Measurements from ENCODE around the gene CWC27.
A peak's percentile ranks its signal among the peaks of the same experiment; 100 is the strongest.

The CWC27 gene

DNA sequence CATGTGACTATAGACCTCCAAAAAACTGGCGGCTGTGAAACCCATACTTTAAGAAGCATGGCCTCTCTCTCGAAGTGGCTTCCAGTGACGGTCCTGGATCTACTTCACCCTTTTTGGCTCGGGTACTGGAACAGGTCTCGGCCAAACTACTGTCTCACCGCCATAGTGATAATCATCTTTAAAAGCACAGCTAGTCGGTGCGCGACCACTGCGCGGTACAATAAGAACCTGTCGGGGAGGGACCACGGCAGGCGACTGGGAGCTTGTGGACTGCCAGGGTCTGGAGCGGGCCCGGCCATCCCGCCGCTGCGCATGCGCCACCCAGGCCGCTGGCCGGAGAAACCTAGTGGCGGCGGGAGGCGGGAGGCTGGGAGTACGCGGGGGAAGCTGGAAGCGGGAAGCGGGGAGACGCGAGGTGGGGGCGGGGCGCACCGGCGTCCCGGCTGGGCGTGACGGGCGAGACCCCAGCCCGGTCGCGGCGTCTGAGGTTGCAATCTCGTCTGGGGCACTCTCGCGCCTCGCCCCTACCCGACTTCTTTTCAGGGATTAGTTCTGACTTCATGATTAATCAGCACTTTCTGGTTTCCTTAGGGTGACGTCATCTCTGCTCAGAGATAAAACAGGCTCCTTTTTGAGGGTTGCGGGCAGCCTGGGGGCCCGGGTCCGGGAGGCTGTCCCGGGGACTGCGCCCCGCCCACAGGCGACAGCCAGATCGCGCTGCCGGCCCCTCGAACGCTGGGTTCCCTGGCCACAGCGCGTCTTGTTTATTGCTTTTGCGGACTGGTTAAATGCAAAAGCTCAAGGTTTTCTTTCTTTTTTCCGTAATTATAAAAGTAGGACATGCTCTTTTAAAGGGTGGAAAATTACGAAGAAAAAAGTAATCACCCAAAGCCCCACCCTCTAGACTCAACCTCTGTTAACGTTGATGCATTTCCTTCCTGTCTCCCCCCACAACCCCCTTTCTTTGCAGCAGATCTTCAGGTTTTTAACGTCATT lies 266.8 kb downstream of the CWC27 start:
- Histone ChIP-seq H3K27me3 (replicated peaks; ENCODE audit: control insufficient read depth, insufficient read depth, low read length) (no peaks in the 10 kb centered on the region), H3K36me3 (ENCODE audit: control insufficient read depth, insufficient read depth, low read length) (no peaks in the 10 kb centered on the region), H3K4me3 (replicated peaks; ENCODE audit: low read depth, low read length) (peak overlapping the region; percentile 80)
- TF ChIP-seq, protein P1, sequence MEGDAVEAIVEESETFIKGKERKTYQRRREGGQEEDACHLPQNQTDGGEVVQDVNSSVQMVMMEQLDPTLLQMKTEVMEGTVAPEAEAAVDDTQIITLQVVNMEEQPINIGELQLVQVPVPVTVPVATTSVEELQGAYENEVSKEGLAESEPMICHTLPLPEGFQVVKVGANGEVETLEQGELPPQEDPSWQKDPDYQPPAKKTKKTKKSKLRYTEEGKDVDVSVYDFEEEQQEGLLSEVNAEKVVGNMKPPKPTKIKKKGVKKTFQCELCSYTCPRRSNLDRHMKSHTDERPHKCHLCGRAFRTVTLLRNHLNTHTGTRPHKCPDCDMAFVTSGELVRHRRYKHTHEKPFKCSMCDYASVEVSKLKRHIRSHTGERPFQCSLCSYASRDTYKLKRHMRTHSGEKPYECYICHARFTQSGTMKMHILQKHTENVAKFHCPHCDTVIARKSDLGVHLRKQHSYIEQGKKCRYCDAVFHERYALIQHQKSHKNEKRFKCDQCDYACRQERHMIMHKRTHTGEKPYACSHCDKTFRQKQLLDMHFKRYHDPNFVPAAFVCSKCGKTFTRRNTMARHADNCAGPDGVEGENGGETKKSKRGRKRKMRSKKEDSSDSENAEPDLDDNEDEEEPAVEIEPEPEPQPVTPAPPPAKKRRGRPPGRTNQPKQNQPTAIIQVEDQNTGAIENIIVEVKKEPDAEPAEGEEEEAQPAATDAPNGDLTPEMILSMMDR (IDR thresholded peaks at IDR 0.05; ENCODE audit: insufficient read depth, low read length, poor library complexity, severe bottlenecking): no peak
- DNase-seq (ENCODE audit: extremely low read depth, insufficient read length): peak; percentile 89

GRCh38 chr5:65037831-65038815 lies 269.4 kb downstream of the CWC27 start:
- Histone ChIP-seq H3K4me3 (replicated peaks; ENCODE audit: low read depth, low read length) (no peak overlapping the region), H3K36me3 (ENCODE audit: control insufficient read depth, insufficient read depth, low read length) (no peaks in the 10 kb centered on the region), H3K27me3 (replicated peaks; ENCODE audit: control insufficient read depth, insufficient read depth, low read length) (no peaks in the 10 kb centered on the region)
- DNase-seq (ENCODE audit: extremely low read depth, insufficient read length): no peak
- TF ChIP-seq, protein P1 (IDR thresholded peaks at IDR 0.05; ENCODE audit: insufficient read depth, low read length, poor library complexity, severe bottlenecking): peak; percentile 54

DNA sequence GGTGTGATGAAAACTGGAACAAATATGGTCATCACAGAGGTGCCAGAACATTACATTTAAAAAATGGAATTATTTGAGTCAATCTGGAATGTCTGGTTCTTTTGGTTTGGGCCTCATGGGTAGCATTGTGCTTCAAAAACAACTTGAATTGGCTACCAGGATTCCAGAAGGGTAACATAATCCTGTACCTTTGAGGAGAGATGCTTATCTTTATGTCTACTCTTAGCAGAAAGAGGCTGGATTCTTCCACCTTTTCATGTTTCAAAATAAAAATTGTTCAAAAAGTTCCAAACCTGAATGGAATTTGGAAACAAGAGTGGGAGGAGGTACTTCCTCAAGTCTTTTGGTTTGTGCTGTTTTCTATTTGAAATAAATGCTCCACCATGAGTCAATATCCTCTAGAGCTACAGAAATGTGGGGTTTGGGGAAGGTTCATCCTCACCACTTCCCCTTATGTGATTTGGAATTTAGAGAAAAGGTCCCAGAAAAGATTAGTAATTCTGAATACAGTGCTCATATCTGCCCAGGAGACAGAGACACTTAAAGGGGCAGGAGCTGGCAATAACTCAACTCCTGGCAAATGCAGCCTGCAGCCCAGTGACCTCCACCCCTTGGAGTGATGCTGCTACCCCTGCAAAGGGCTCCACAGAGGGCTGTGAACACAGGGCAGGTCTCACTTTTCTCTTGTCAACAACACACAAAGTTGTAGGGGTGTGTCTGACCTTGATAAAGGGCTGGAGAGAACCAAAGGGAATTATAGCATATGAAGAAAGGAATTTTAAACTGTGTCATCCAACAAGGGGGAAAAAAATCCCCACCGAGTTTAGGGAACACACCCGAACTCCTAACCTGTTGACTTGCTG lies 272.8 kb downstream of the CWC27 start:
- Histone ChIP-seq H3K4me3 (replicated peaks; ENCODE audit: low read depth, low read length) (no peak overlapping the region), H3K27me3 (replicated peaks; ENCODE audit: control insufficient read depth, insufficient read depth, low read length) (no peaks in the 10 kb centered on the region), H3K36me3 (ENCODE audit: control insufficient read depth, insufficient read depth, low read length) (no peaks in the 10 kb centered on the region)
- TF ChIP-seq, protein P1 (IDR thresholded peaks at IDR 0.05; ENCODE audit: insufficient read depth, low read length, poor library complexity, severe bottlenecking): no peak
- no peak for DNase-seq (ENCODE audit: extremely low read depth, insufficient read length)

DNA sequence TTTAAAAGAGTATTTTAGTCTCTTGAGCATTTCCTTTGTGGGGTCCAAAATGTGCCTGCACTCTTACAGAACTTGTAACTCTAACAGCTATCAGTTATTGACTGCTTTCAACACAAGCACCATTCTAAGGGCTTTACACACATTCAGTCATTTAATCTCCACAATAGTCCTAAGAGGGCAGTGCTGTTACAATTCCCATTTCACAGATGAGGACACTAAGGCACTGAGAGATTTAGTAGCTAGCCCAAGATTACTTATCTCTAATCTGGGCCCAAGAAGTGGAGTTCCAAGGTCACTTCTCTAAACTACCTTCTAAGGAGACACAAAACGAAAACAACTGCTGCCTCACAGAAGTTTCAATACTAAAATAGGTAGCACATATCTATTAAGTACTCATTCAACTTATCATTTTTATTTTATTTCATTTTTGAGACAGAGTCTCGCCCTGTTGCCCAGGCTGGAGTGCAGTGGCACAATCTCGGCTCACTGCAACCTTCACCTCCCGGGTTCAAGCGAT lies 275.2 kb downstream of the CWC27 start:
- TF ChIP-seq, protein P1 (IDR thresholded peaks at IDR 0.05; ENCODE audit: insufficient read depth, low read length, poor library complexity, severe bottlenecking): no peak
- Histone ChIP-seq H3K4me3 (replicated peaks; ENCODE audit: low read depth, low read length) (no peak overlapping the region), H3K36me3 (ENCODE audit: control insufficient read depth, insufficient read depth, low read length) (no peaks in the 10 kb centered on the region), H3K27me3 (replicated peaks; ENCODE audit: control insufficient read depth, insufficient read depth, low read length) (no peaks in the 10 kb centered on the region)
- DNase-seq (ENCODE audit: extremely low read depth, insufficient read length): no peak

GRCh38 chr5:65047225-65047624 lies 278.5 kb downstream of the CWC27 start:
- H3K36me3 ChIP-seq (ENCODE audit: control insufficient read depth, insufficient read depth, low read length): no peaks in the 10 kb centered on the region
- DNase-seq (ENCODE audit: extremely low read depth, insufficient read length): no peak

More at GRCh38 chr5:65047225-65047624, 278.5 kb downstream of the CWC27 start:
- Histone ChIP-seq H3K27me3 (replicated peaks; ENCODE audit: control insufficient read depth, insufficient read depth, low read length) (no peaks in the 10 kb centered on the region), H3K4me3 (replicated peaks; ENCODE audit: low read depth, low read length) (no peak overlapping the region)
- TF ChIP-seq, protein P1 (IDR thresholded peaks at IDR 0.05; ENCODE audit: insufficient read depth, low read length, poor library complexity, severe bottlenecking): no peak
